WTC11 (cell line): Measurements from ENCODE around the gene CCDC150. TPM values are rescaled to one million over a fixed set of nuclear protein-coding genes. Genes with fewer than 3 reads are reported as not detected.

Experiments used
- ATAC-seq: fragments of 200-7000 bp; cut with Tn5 transposase; 2 replicates; pipeline ENCODE4 v1.10.0; 2021; ENCODE audit warnings: mild to moderate bottlenecking, moderate library complexity
- CTCF ChIA-PET: fragments of 300-600 bp; sonication (Branson Sonifier 250); formaldehyde crosslinking; loops from one replicate; lab custom pipeline; 2021; ENCODE audit warnings: antibody characterized with exemption; lab: Charles Lee
- POLR2A ChIA-PET: fragments of 350-600 bp; sonication (Branson Sonifier 250); formaldehyde crosslinking; loops from one replicate; lab custom pipeline; 2021; ENCODE audit warnings: antibody characterized with exemption; lab: Charles Lee
- DNase-seq: peaks from one replicate; pipeline ENCODE4 v3.0.0; 2021; ENCODE audit warnings: low spot score
- H3K27ac Mint-ChIP-seq: 2 replicates; pipeline ENCODE4 v1.8.0; 2021; ENCODE audit warnings: mixed read lengths
- H3K27me3 Mint-ChIP-seq: 2 replicates; pipeline ENCODE4 v1.8.0; 2021; ENCODE audit warnings: low read depth, mild to moderate bottlenecking, moderate library complexity, mixed read lengths
- H3K36me3 Mint-ChIP-seq: 2 replicates; pipeline ENCODE4 v1.8.0; 2021; ENCODE audit warnings: mixed read lengths
- H3K4me1 Mint-ChIP-seq: 2 replicates; pipeline ENCODE4 v1.8.0; 2022; ENCODE audit warnings: mixed read lengths
- H3K4me3 Mint-ChIP-seq: 2 replicates; pipeline ENCODE4 v1.8.0; 2021; ENCODE audit warnings: mild to moderate bottlenecking, moderate library complexity, mixed read lengths
- H3K9me3 Mint-ChIP-seq: 2 replicates; pipeline ENCODE4 v1.8.0; 2021; ENCODE audit warnings: mixed read lengths
- ELF4 ChIP-seq: sonication (generic); formaldehyde crosslinking; IDR thresholded peaks from 2 replicates; pipeline ENCODE4 v1.8.1; 2022; ENCODE audit warnings: low read depth, mild to moderate bottlenecking, moderate library complexity, missing genetic modification reagents
- EMX1 ChIP-seq: fragments of 250-450 bp; sonication (Bioruptor Pico); IDR thresholded peaks from 2 replicates; pipeline ENCODE4 v1.8.0; 2021; ENCODE audit warnings: mild to moderate bottlenecking
- FOXJ3 ChIP-seq: sonication (generic); formaldehyde crosslinking; IDR thresholded peaks from 2 replicates; pipeline ENCODE4 v1.9.0; 2021; ENCODE audit warnings: missing genetic modification reagents, mild to moderate bottlenecking, borderline replicate concordance
- FOXK1 ChIP-seq: sonication (generic); formaldehyde crosslinking; IDR thresholded peaks from 2 replicates; pipeline ENCODE4 v1.8.0; 2022; ENCODE audit warnings: mild to moderate bottlenecking, moderate library complexity, missing genetic modification reagents
- FOXP4 ChIP-seq: sonication (generic); formaldehyde crosslinking; IDR thresholded peaks from 2 replicates; pipeline ENCODE4 v1.8.0; 2022; ENCODE audit warnings: mild to moderate bottlenecking, missing genetic modification reagents
- GRHL2 ChIP-seq: fragments of 250-450 bp; sonication (Bioruptor Pico); IDR thresholded peaks from 2 replicates; pipeline ENCODE4 v1.8.0; 2022; ENCODE audit warnings: mild to moderate bottlenecking, moderate library complexity; ENCODE audit not compliant: insufficient replicate concordance, severe bottlenecking
- IRF1 ChIP-seq: sonication (generic); formaldehyde crosslinking; IDR thresholded peaks from 2 replicates; pipeline ENCODE4 v1.8.0; 2023; ENCODE audit warnings: missing genetic modification reagents
- IRF2 ChIP-seq: sonication (generic); formaldehyde crosslinking; IDR thresholded peaks from 2 replicates; pipeline ENCODE4 v1.8.0; 2022; ENCODE audit warnings: low read depth, missing genetic modification reagents, borderline replicate concordance
- TEAD4 ChIP-seq: sonication (generic); formaldehyde crosslinking; IDR thresholded peaks from 2 replicates; pipeline ENCODE4 v1.8.0; 2022; ENCODE audit warnings: mild to moderate bottlenecking, missing genetic modification reagents
- USF2 ChIP-seq: sonication (generic); formaldehyde crosslinking; IDR thresholded peaks from 2 replicates; pipeline ENCODE4 v1.8.1; 2023; ENCODE audit warnings: mild to moderate bottlenecking, missing genetic modification reagents, moderate library complexity
- ZBTB43 ChIP-seq: sonication (generic); formaldehyde crosslinking; IDR thresholded peaks from 2 replicates; pipeline ENCODE4 v1.8.1; 2023; ENCODE audit warnings: mild to moderate bottlenecking, missing genetic modification reagents
- ZNF416 ChIP-seq: fragments of 250-450 bp; sonication (Bioruptor Pico); IDR thresholded peaks from 2 replicates; pipeline ENCODE4 v1.9.0; 2021; ENCODE audit warnings: mild to moderate bottlenecking, inconsistent platforms
- total RNA-seq: library from RNA; stranded (reverse); gene quantifications from 3 replicates; pipeline ENCODE4 v1.2.3, GENCODE V29; 2021
- TF ChIP-seq, protein P1 (sequence below): sonication (generic); formaldehyde crosslinking; IDR thresholded peaks from 2 replicates; pipeline ENCODE4 v1.8.0; 2023; ENCODE audit warnings: missing genetic modification reagents, mild to moderate bottlenecking, borderline replicate concordance
- TF ChIP-seq, protein P2 (sequence below): sonication (generic); formaldehyde crosslinking; IDR thresholded peaks from 2 replicates; pipeline ENCODE4 v1.8.1; 2023; ENCODE audit warnings: mild to moderate bottlenecking, missing genetic modification reagents

The CCDC150 gene
- total RNA-seq, 1 experiment from 2014 or later = 43.0 TPM

GRCh38 chr2:196711625-196712024, 72.1 kb downstream of the CCDC150 start:
- ATAC-seq (no peak), DNase-seq (no peak)

More at GRCh38 chr2:196711625-196712024, 72.1 kb downstream of the CCDC150 start:
- no peak for TF ChIP-seq USF2
- no peak for TF ChIP-seq FOXJ3 (CRISPR knock-in tag)
- no peak for TF ChIP-seq TEAD4 (CRISPR knock-in tag)
- TF ChIP-seq IRF2 (CRISPR knock-in tag) = no peak
- no peak for TF ChIP-seq ZNF416 (CRISPR knock-in tag)
- TF ChIP-seq FOXK1 = no peak
- no peak for TF ChIP-seq IRF1 (CRISPR knock-in tag)
- TF ChIP-seq, protein P1, sequence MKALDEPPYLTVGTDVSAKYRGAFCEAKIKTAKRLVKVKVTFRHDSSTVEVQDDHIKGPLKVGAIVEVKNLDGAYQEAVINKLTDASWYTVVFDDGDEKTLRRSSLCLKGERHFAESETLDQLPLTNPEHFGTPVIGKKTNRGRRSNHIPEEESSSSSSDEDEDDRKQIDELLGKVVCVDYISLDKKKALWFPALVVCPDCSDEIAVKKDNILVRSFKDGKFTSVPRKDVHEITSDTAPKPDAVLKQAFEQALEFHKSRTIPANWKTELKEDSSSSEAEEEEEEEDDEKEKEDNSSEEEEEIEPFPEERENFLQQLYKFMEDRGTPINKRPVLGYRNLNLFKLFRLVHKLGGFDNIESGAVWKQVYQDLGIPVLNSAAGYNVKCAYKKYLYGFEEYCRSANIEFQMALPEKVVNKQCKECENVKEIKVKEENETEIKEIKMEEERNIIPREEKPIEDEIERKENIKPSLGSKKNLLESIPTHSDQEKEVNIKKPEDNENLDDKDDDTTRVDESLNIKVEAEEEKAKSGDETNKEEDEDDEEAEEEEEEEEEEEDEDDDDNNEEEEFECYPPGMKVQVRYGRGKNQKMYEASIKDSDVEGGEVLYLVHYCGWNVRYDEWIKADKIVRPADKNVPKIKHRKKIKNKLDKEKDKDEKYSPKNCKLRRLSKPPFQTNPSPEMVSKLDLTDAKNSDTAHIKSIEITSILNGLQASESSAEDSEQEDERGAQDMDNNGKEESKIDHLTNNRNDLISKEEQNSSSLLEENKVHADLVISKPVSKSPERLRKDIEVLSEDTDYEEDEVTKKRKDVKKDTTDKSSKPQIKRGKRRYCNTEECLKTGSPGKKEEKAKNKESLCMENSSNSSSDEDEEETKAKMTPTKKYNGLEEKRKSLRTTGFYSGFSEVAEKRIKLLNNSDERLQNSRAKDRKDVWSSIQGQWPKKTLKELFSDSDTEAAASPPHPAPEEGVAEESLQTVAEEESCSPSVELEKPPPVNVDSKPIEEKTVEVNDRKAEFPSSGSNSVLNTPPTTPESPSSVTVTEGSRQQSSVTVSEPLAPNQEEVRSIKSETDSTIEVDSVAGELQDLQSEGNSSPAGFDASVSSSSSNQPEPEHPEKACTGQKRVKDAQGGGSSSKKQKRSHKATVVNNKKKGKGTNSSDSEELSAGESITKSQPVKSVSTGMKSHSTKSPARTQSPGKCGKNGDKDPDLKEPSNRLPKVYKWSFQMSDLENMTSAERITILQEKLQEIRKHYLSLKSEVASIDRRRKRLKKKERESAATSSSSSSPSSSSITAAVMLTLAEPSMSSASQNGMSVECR (CRISPR knock-in tag) = no peak
- TF ChIP-seq, protein P2, sequence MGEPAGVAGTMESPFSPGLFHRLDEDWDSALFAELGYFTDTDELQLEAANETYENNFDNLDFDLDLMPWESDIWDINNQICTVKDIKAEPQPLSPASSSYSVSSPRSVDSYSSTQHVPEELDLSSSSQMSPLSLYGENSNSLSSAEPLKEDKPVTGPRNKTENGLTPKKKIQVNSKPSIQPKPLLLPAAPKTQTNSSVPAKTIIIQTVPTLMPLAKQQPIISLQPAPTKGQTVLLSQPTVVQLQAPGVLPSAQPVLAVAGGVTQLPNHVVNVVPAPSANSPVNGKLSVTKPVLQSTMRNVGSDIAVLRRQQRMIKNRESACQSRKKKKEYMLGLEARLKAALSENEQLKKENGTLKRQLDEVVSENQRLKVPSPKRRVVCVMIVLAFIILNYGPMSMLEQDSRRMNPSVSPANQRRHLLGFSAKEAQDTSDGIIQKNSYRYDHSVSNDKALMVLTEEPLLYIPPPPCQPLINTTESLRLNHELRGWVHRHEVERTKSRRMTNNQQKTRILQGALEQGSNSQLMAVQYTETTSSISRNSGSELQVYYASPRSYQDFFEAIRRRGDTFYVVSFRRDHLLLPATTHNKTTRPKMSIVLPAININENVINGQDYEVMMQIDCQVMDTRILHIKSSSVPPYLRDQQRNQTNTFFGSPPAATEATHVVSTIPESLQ = no peak
- no peak for TF ChIP-seq ELF4 (CRISPR knock-in tag)
- TF ChIP-seq FOXP4 (CRISPR knock-in tag) = no peak
- TF ChIP-seq ZBTB43 (CRISPR knock-in tag) = no peak
- TF ChIP-seq EMX1 (CRISPR knock-in tag) = no peak
- TF ChIP-seq GRHL2 = no peak
- ChIA-PET CTCF (no interaction called here), POLR2A (interaction anchor here (0.6 kb wide), 1 partner anchor 20 kb away, joined by 5 read pairs; no protein-coding TSS in a partner anchor)
- H3K36me3 Mint-ChIP-seq = peaks cover 55% of the 10 kb centered on the region
- no peak overlapping the region for H3K27ac Mint-ChIP-seq
- H3K4me1 Mint-ChIP-seq = no peaks in the 10 kb centered on the region
- no peaks in the 10 kb centered on the region for H3K27me3 Mint-ChIP-seq
- peaks cover 32% of the 10 kb centered on the region for H3K9me3 Mint-ChIP-seq
- no peak overlapping the region for H3K4me3 Mint-ChIP-seq
